Measurements from ENCODE around the gene CERS5. TPM values are rescaled to one million over a fixed set of nuclear protein-coding genes. Genes with fewer than 3 reads are reported as not detected.
A peak's percentile ranks its signal among the peaks of the same experiment; 100 is the strongest.

The CERS5 gene
- total RNA-seq, 2 experiments from 2014 or later, result 55.0 to 56.3 TPM

GRCh38 chr12:50197297-50197727, 30.1 kb upstream of the CERS5 start:
- no peaks in the 10 kb centered on the region for H3K4me1 Mint-ChIP-seq
- CTCF ChIA-PET, result interaction anchor here (1.0 to 1.2 kb wide), 2 partner anchors 9 to 30 kb away, joined by 3 read pairs; partner anchors contain the start of gene CERS5
- no peaks in the 10 kb centered on the region for H3K9me3 Mint-ChIP-seq (ENCODE audit: low read depth)
- DNase-seq (no peak), ATAC-seq (no peak)
- H3K36me3 Mint-ChIP-seq, result peaks cover 44% of the 10 kb centered on the region
- no peak overlapping the region for H3K4me3 Mint-ChIP-seq
- H3K27me3 Mint-ChIP-seq, result no peaks in the 10 kb centered on the region
- no peak overlapping the region for H3K27ac Mint-ChIP-seq

GRCh38 chr12:50196537-50196936, 29.4 kb upstream of the CERS5 start:
- DNase-seq (no peak), ATAC-seq (no peak)
- no peak overlapping the region for H3K27ac Mint-ChIP-seq
- H3K4me1 Mint-ChIP-seq, result no peaks in the 10 kb centered on the region
- CTCF ChIA-PET, result interaction anchor here (0.7 to 1.2 kb wide), 4 partner anchors 9 to 50 kb away, joined by 3 to 4 read pairs (median 3); partner anchors contain the start of gene CERS5
- H3K4me3 Mint-ChIP-seq, result no peak overlapping the region
- no peaks in the 10 kb centered on the region for H3K9me3 Mint-ChIP-seq (ENCODE audit: low read depth)
- H3K27me3 Mint-ChIP-seq, result no peaks in the 10 kb centered on the region
- H3K36me3 Mint-ChIP-seq, result peaks cover 44% of the 10 kb centered on the region

- CTCF ChIA-PET, result interaction anchor here (0.6 to 1.1 kb wide), 3 partner anchors 10 to 51 kb away, joined by 3 to 4 read pairs (median 3); no protein-coding TSS in a partner anchor
- Mint-ChIP-seq H3K4me3 (no peak overlapping the region), H3K27me3 (no peaks in the 10 kb centered on the region), H3K36me3 (peaks cover 43% of the 10 kb centered on the region), H3K4me1 (peaks cover 3% of the 10 kb centered on the region), H3K9me3 (ENCODE audit: low read depth) (no peaks in the 10 kb centered on the region), H3K27ac (peak overlapping the region; percentile 21)
- ATAC-seq, result no peak
- DNase-seq, result no peak
These were observed 28.7 kb upstream of the CERS5 start for GRCh38 chr12:50195832-50196231.

- peaks cover 26% of the 10 kb centered on the region for H3K36me3 Mint-ChIP-seq
- no peak overlapping the region for H3K4me3 Mint-ChIP-seq
- ATAC-seq (no peak), DNase-seq (no peak)
- H3K4me1 Mint-ChIP-seq, result peaks cover 22% of the 10 kb centered on the region
- no peak overlapping the region for H3K27ac Mint-ChIP-seq
- CTCF ChIA-PET, result no interaction called here
- H3K27me3 Mint-ChIP-seq, result no peaks in the 10 kb centered on the region
- H3K9me3 Mint-ChIP-seq (ENCODE audit: low read depth), result no peaks in the 10 kb centered on the region
These were observed 25.7 kb upstream of the CERS5 start for GRCh38 chr12:50192908-50193307.

GRCh38 chr12:50192236-50192635, 25.1 kb upstream of the CERS5 start:
- no peak overlapping the region for H3K4me3 Mint-ChIP-seq
- H3K36me3 Mint-ChIP-seq, result peaks cover 22% of the 10 kb centered on the region
- ATAC-seq (no peak), DNase-seq (no peak)
- peak overlapping the region; percentile 52 for H3K27ac Mint-ChIP-seq
- CTCF ChIA-PET, result no interaction called here
- no peaks in the 10 kb centered on the region for H3K9me3 Mint-ChIP-seq (ENCODE audit: low read depth)
- H3K4me1 Mint-ChIP-seq, result peaks cover 29% of the 10 kb centered on the region
- no peaks in the 10 kb centered on the region for H3K27me3 Mint-ChIP-seq

GRCh38 chr12:50190859-50191258, 23.7 kb upstream of the CERS5 start:
- ATAC-seq, result peak; percentile 12
- DNase-seq, result peak; percentile 53
- Mint-ChIP-seq H3K27ac (peak overlapping the region; percentile 46), H3K4me3 (no peak overlapping the region), H3K27me3 (no peaks in the 10 kb centered on the region), H3K36me3 (peaks cover 18% of the 10 kb centered on the region), H3K9me3 (ENCODE audit: low read depth) (no peaks in the 10 kb centered on the region), H3K4me1 (peaks cover 43% of the 10 kb centered on the region)
- CTCF ChIA-PET, result interaction anchor here (0.6 to 1.6 kb wide), 5 partner anchors 15 to 720 kb away, joined by 3 to 5 read pairs (median 3); partner anchors contain the start of gene COX14

GRCh38 chr12:50188875-50189575, 21.9 kb upstream of the CERS5 start:
- ATAC-seq (peak; percentile 50), DNase-seq (peak; percentile 63)
- Mint-ChIP-seq H3K4me3 (peak overlapping the region; percentile 52), H3K27me3 (no peaks in the 10 kb centered on the region), H3K9me3 (ENCODE audit: low read depth) (no peaks in the 10 kb centered on the region), H3K27ac (peak overlapping the region; percentile 90), H3K4me1 (peaks cover 57% of the 10 kb centered on the region), H3K36me3 (peaks cover 23% of the 10 kb centered on the region)
- CTCF ChIA-PET, result interaction anchor here (1.2 to 4.1 kb wide), 5 partner anchors 10 to 95 kb away, joined by 3 to 26 read pairs (median 5); partner anchors contain the start of gene COX14

GRCh38 chr12:50188241-50188781, 21.1 kb upstream of the CERS5 start:
- Mint-ChIP-seq H3K4me1 (peaks cover 61% of the 10 kb centered on the region), H3K36me3 (peaks cover 25% of the 10 kb centered on the region), H3K27me3 (no peaks in the 10 kb centered on the region), H3K4me3 (no peak overlapping the region), H3K9me3 (ENCODE audit: low read depth) (no peaks in the 10 kb centered on the region), H3K27ac (peak overlapping the region; percentile 90)
- DNase-seq (no peak), ATAC-seq (peak; percentile 2)
- CTCF ChIA-PET, result interaction anchor here (0.8 to 4.1 kb wide), 10 partner anchors 8 to 126 kb away, joined by 3 to 26 read pairs (median 4); partner anchors contain the start of gene COX14

GRCh38 chr12:50187084-50187900, 20.1 kb upstream of the CERS5 start:
- ATAC-seq, result peak; percentile 69
- no peaks in the 10 kb centered on the region for H3K27me3 Mint-ChIP-seq
- no peaks in the 10 kb centered on the region for H3K9me3 Mint-ChIP-seq (ENCODE audit: low read depth)
- peaks cover 61% of the 10 kb centered on the region for H3K4me1 Mint-ChIP-seq
- peaks cover 18% of the 10 kb centered on the region for H3K36me3 Mint-ChIP-seq
- H3K4me3 Mint-ChIP-seq, result peak overlapping the region; percentile 26
- CTCF ChIA-PET, result interaction anchor here (0.7 to 4.1 kb wide), 13 partner anchors 9 to 127 kb away, joined by 3 to 26 read pairs (median 4); partner anchors contain the start of gene COX14
- peak overlapping the region; percentile 90 for H3K27ac Mint-ChIP-seq
- peak; percentile 56 for DNase-seq

- H3K27me3 Mint-ChIP-seq, result no peaks in the 10 kb centered on the region
- H3K9me3 Mint-ChIP-seq (ENCODE audit: low read depth), result no peaks in the 10 kb centered on the region
- H3K4me1 Mint-ChIP-seq, result peaks cover 61% of the 10 kb centered on the region
- CTCF ChIA-PET, result interaction anchor here (0.8 to 4.1 kb wide), 5 partner anchors 11 to 128 kb away, joined by 3 to 26 read pairs (median 4); partner anchors contain the start of gene COX14
- peak overlapping the region; percentile 90 for H3K27ac Mint-ChIP-seq
- H3K36me3 Mint-ChIP-seq, result peaks cover 19% of the 10 kb centered on the region
- ATAC-seq, result no peak
- peak overlapping the region; percentile 26 for H3K4me3 Mint-ChIP-seq
- no peak for DNase-seq
These were observed 19.5 kb upstream of the CERS5 start for GRCh38 chr12:50186681-50187080.

GRCh38 chr12:50185970-50186663, 18.9 kb upstream of the CERS5 start:
- Mint-ChIP-seq H3K36me3 (peaks cover 24% of the 10 kb centered on the region), H3K27me3 (no peaks in the 10 kb centered on the region), H3K9me3 (ENCODE audit: low read depth) (no peaks in the 10 kb centered on the region), H3K27ac (peak overlapping the region; percentile 90), H3K4me3 (no peak overlapping the region), H3K4me1 (peaks cover 60% of the 10 kb centered on the region)
- no peak for DNase-seq
- CTCF ChIA-PET, result interaction anchor here (0.8 to 4.1 kb wide), 6 partner anchors 10 to 129 kb away, joined by 3 to 26 read pairs (median 5); partner anchors contain the start of gene COX14
- no peak for ATAC-seq

- Mint-ChIP-seq H3K9me3 (ENCODE audit: low read depth) (no peaks in the 10 kb centered on the region), H3K4me1 (peaks cover 58% of the 10 kb centered on the region), H3K4me3 (no peak overlapping the region), H3K36me3 (peaks cover 23% of the 10 kb centered on the region), H3K27ac (peak overlapping the region; percentile 90), H3K27me3 (no peaks in the 10 kb centered on the region)
- no peak for ATAC-seq
- CTCF ChIA-PET, result interaction anchor here (1.2 to 4.1 kb wide), 3 partner anchors 10 to 129 kb away, joined by 5 to 26 read pairs (median 8); partner anchors contain the start of gene COX14
- no peak for DNase-seq
These were observed 18.2 kb upstream of the CERS5 start for GRCh38 chr12:50185301-50185895.
